Endothelial cell of umbilical vein (primary cell): Measurements from ENCODE around the gene FAM221B.

Experiments
- EZH2 ChIP-seq: IDR thresholded peaks from 2 replicates; pipeline ENCODE4 v1.6.1; 2012; ENCODE audit warnings: borderline replicate concordance, low read depth, mild to moderate bottlenecking, moderate library complexity, low read length, inconsistent platforms; ENCODE audit not compliant: severe bottlenecking
- FOS ChIP-seq: IDR thresholded peaks from 2 replicates; pipeline ENCODE4 v1.6.1; 2011; ENCODE audit warnings: mild to moderate bottlenecking, low read length, moderate library complexity, borderline replicate concordance; ENCODE audit not compliant: insufficient read depth
- GATA2 ChIP-seq: IDR thresholded peaks from 2 replicates; pipeline ENCODE4 v1.7.0; 2011; ENCODE audit warnings: low read depth, mild to moderate bottlenecking, moderate library complexity, mixed read lengths, low read length; ENCODE audit not compliant: insufficient read length, insufficient read depth
- POLR2A ChIP-seq: IDR thresholded peaks from 2 replicates; pipeline ENCODE4 v1.6.1; 2012; ENCODE audit warnings: low read depth, mild to moderate bottlenecking, control low read depth, low read length
- POLR2AphosphoS5 ChIP-seq: IDR thresholded peaks from 2 replicates; pipeline ENCODE4 v1.6.1; 2012; ENCODE audit warnings: low read depth, mild to moderate bottlenecking, control low read depth, low read length, moderate library complexity; ENCODE audit not compliant: insufficient read depth
- TF ChIP-seq, protein P1 (sequence below), 2 donors: IDR thresholded peaks; 1 replicate in 1 of 2; 2 replicates in 1 of 2; pipeline ENCODE4 v1.5.1; 2011; ENCODE audit warnings: low read length in 2 of 2, mild to moderate bottlenecking in 2 of 2, moderate library complexity in 2 of 2, control low read depth in 1 of 2, inconsistent platforms in 1 of 2, low read depth in 1 of 2; ENCODE audit not compliant: insufficient read depth in 1 of 2; ENCODE audit errors: extremely low read depth in 1 of 2

DNA sequence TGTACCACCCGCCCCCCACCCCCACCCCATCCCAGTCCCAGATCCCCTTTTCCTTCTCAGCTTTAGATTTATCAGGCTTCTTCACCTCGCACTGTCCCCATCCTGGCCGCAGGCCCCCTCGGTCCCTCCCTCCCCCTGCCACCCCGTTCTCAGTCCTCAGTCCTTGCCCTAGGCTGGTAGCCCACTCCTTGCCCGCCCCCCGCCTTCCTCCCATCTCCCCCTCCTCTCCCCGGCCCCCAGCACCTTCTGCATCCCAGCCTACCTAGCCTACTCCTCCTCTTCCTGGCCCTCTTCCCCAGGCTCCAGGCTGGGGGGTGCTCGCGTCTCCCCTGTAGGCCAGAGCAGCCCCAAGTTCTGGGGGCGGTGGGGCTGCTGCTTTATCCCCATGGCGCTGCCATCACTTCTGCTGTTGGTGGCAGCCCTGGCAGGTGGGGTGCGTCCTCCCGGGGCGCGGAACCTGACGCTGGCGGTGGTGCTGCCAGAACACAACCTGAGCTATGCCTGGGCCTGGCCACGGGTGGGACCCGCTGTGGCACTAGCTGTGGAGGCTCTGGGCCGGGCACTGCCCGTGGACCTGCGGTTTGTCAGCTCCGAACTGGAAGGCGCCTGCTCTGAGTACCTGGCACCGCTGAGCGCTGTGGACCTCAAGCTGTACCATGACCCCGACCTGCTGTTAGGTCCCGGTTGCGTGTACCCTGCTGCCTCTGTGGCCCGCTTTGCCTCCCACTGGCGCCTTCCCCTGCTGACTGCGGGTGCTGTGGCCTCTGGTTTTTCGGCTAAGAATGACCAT, 36.3 kb downstream of the FAM221B start:
- TF ChIP-seq, protein P1, sequence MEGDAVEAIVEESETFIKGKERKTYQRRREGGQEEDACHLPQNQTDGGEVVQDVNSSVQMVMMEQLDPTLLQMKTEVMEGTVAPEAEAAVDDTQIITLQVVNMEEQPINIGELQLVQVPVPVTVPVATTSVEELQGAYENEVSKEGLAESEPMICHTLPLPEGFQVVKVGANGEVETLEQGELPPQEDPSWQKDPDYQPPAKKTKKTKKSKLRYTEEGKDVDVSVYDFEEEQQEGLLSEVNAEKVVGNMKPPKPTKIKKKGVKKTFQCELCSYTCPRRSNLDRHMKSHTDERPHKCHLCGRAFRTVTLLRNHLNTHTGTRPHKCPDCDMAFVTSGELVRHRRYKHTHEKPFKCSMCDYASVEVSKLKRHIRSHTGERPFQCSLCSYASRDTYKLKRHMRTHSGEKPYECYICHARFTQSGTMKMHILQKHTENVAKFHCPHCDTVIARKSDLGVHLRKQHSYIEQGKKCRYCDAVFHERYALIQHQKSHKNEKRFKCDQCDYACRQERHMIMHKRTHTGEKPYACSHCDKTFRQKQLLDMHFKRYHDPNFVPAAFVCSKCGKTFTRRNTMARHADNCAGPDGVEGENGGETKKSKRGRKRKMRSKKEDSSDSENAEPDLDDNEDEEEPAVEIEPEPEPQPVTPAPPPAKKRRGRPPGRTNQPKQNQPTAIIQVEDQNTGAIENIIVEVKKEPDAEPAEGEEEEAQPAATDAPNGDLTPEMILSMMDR (IDR thresholded peaks at IDR 0.05; ENCODE audit: extremely low read depth in 1 of 2, insufficient read depth in 1 of 2, low read depth in 1 of 2, low read length in 2 of 2): no peak
- no peak for TF ChIP-seq POLR2A
- TF ChIP-seq GATA2: no peak
- TF ChIP-seq EZH2: no peak
- TF ChIP-seq FOS: no peak
- no peak for TF ChIP-seq POLR2AphosphoS5
